Lower lobe of right lung (tissue), 2 donors: ENCODE data around the gene HCN3. TPM values are rescaled to one million over a fixed set of nuclear protein-coding genes. Genes with fewer than 3 reads are reported as not detected.
"Not testable (repeated sequence)": the region's sequence is repeated elsewhere in the genome, so short reads cannot be mapped to it uniquely, and the experiment has no call there.

Source experiments
- ATAC-seq, 2 donors: fragments of 200-7000 bp; cut with Tn5 transposase; one replicate each; pipeline ENCODE4 v1.9.1; 2020 to 2022; ENCODE audit warnings: mild to moderate bottlenecking in 2 of 2, moderate library complexity in 2 of 2
- DNase-seq: peaks from one replicate; pipeline ENCODE4 v3.0.0-alpha.2; 2020
- H3K27ac ChIP-seq: fragments of 200-600 bp; one replicate; pipeline ENCODE4 v1.8.0; 2022
- H3K27me3 ChIP-seq: fragments of 200-600 bp; one replicate; pipeline ENCODE4 v1.8.0; 2022; ENCODE audit warnings: low read depth
- H3K36me3 ChIP-seq: fragments of 200-600 bp; one replicate; pipeline ENCODE4 v1.8.0; 2022; ENCODE audit warnings: mild to moderate bottlenecking
- H3K4me1 ChIP-seq: fragments of 200-600 bp; one replicate; pipeline ENCODE4 v1.8.0; 2022
- H3K4me3 ChIP-seq: fragments of 200-600 bp; one replicate; pipeline ENCODE4 v1.8.0; 2022; ENCODE audit warnings: mild to moderate bottlenecking
- H3K9me3 ChIP-seq: fragments of 200-600 bp; one replicate; pipeline ENCODE4 v1.8.0; 2022
- CTCF ChIP-seq: fragments of 200-600 bp; IDR thresholded peaks from one replicate; pipeline ENCODE4 v1.8.0; 2022; ENCODE audit warnings: antibody characterized with exemption, mild to moderate bottlenecking
- intact Hi-C: fragments of 100-400 bp; cut with DNase I; formaldehyde crosslinking; loops from one replicate; pipeline ENCODE4 v1.11.0; 2022
- total RNA-seq: library from RNA; stranded (reverse); fragmentation: NEBNext Ultra II Directional; extraction: Animal tissue kit (Norgen Biotek cat#: 25700); gene quantifications from one replicate; pipeline ENCODE4 v1.2.1, GENCODE V29; 2021
- donor health status: DM: no; HTN: yes; CAD: no; lungs with severe emphysema.

Gene HCN3
- total RNA-seq, 1 donor from 2014 or later: 4.2 TPM

GRCh38 chr1:155325603-155325893 is 48.3 kb downstream of the HCN3 start:
- H3K4me3 ChIP-seq: peak overlapping the region; percentile 95
- ATAC-seq (no peak), DNase-seq (no peak)
- no peak for TF ChIP-seq CTCF
- H3K9me3 ChIP-seq: no peaks in the 10 kb centered on the region
- H3K36me3 ChIP-seq: peaks cover 41% of the 10 kb centered on the region
- intact Hi-C loops: no loop called here
- H3K27me3 ChIP-seq: no peaks in the 10 kb centered on the region
- H3K27ac ChIP-seq: peak overlapping the region; percentile 94
- peaks cover 33% of the 10 kb centered on the region for H3K4me1 ChIP-seq

GRCh38 chr1:155326020-155326526 is 48.8 kb downstream of the HCN3 start:
- H3K27me3 ChIP-seq: no peaks in the 10 kb centered on the region
- H3K4me1 ChIP-seq: peaks cover 30% of the 10 kb centered on the region
- no peak for DNase-seq
- H3K9me3 ChIP-seq: no peaks in the 10 kb centered on the region
- intact Hi-C loops: no loop called here
- ATAC-seq: no peak
- H3K4me3 ChIP-seq: no peak overlapping the region
- peaks cover 46% of the 10 kb centered on the region for H3K36me3 ChIP-seq
- TF ChIP-seq CTCF: no peak
- peak overlapping the region; percentile 94 for H3K27ac ChIP-seq

GRCh38 chr1:155326631-155327037 is 49.4 kb downstream of the HCN3 start:
- peaks cover 51% of the 10 kb centered on the region for H3K36me3 ChIP-seq
- TF ChIP-seq CTCF: no peak
- intact Hi-C loops: no loop called here
- no peaks in the 10 kb centered on the region for H3K27me3 ChIP-seq
- H3K4me1 ChIP-seq: peaks cover 24% of the 10 kb centered on the region
- DNase-seq: no peak
- no peak overlapping the region for H3K27ac ChIP-seq
- no peaks in the 10 kb centered on the region for H3K9me3 ChIP-seq
- no peak for ATAC-seq
- no peak overlapping the region for H3K4me3 ChIP-seq

- no peak for TF ChIP-seq CTCF
Measured at GRCh38 chr1:155327981-155328380, 50.7 kb downstream of the HCN3 start.

GRCh38 chr1:155328856-155329255 is 51.6 kb downstream of the HCN3 start:
- H3K9me3 ChIP-seq, intact Hi-C loops, ATAC-seq, DNase-seq, H3K4me3 ChIP-seq, H3K27me3 ChIP-seq, H3K27ac ChIP-seq: not testable (repeated sequence)
- H3K36me3 ChIP-seq: peaks cover 65% of the 10 kb centered on the region
- H3K4me1 ChIP-seq: peaks cover 12% of the 10 kb centered on the region

More at GRCh38 chr1:155327981-155328380, 50.7 kb downstream of the HCN3 start:
- Histone ChIP-seq H3K9me3 (no peaks in the 10 kb centered on the region), H3K4me1 (peaks cover 12% of the 10 kb centered on the region), H3K4me3 (no peak overlapping the region), H3K36me3 (peaks cover 57% of the 10 kb centered on the region), H3K27me3 (no peaks in the 10 kb centered on the region), H3K27ac (no peak overlapping the region)
- ATAC-seq (no peak), DNase-seq (no peak)
- intact Hi-C loops: no loop called here

GRCh38 chr1:155329980-155330598 is 52.8 kb downstream of the HCN3 start:
- H3K4me3 ChIP-seq: no peak overlapping the region
- H3K27me3 ChIP-seq: no peaks in the 10 kb centered on the region
- H3K36me3 ChIP-seq: peaks cover 76% of the 10 kb centered on the region
- no peak for DNase-seq
- H3K27ac ChIP-seq: no peak overlapping the region
- H3K4me1 ChIP-seq: peaks cover 11% of the 10 kb centered on the region
- ATAC-seq: peak; percentile 54 to 67
- H3K9me3 ChIP-seq: no peaks in the 10 kb centered on the region
- intact Hi-C loops: no loop called here
- no peak for TF ChIP-seq CTCF
